COLO829 (cell line): ENCODE data around the gene ENTHD1.
"Not testable (repeated sequence)": the region's sequence is repeated elsewhere in the genome, so short reads cannot be mapped to it uniquely, and the experiment has no call there.

ENCODE experiments used
- DNase-seq: peaks from one replicate; pipeline ENCODE4 v3.0.0; 2012; ENCODE audit warnings: low spot score

The ENTHD1 gene

GRCh38 chr22:39897841-39898240, 4.3 kb upstream of the ENTHD1 start:
- DNase-seq = no peak

- no peak for DNase-seq
These were observed 2.9 kb upstream of the ENTHD1 start for GRCh38 chr22:39896313-39896996.

- no peak for DNase-seq
These were observed 2.1 kb upstream of the ENTHD1 start for GRCh38 chr22:39895682-39896081.

- DNase-seq = no peak
These were observed 1.1 kb upstream of the ENTHD1 start for GRCh38 chr22:39894554-39895092.

GRCh38 chr22:39889924-39890323, 3.6 kb downstream of the ENTHD1 start:
- not testable (repeated sequence) for DNase-seq

- no peak for DNase-seq
These were observed 10.5 kb downstream of the ENTHD1 start for GRCh38 chr22:39883057-39883456.

GRCh38 chr22:39880722-39881121, 12.8 kb downstream of the ENTHD1 start:
- no peak for DNase-seq

- no peak for DNase-seq
These were observed 16.3 kb downstream of the ENTHD1 start for GRCh38 chr22:39877079-39877845.

- DNase-seq = not testable (repeated sequence)
These were observed 18.2 kb downstream of the ENTHD1 start for GRCh38 chr22:39875176-39875885.

- no peak for DNase-seq
These were observed 19.6 kb downstream of the ENTHD1 start for GRCh38 chr22:39873965-39874364.

GRCh38 chr22:39872548-39872947, 21.0 kb downstream of the ENTHD1 start:
- no peak for DNase-seq

GRCh38 chr22:39871008-39871798, 22.4 kb downstream of the ENTHD1 start:
- DNase-seq = no peak

GRCh38 chr22:39869797-39870196, 23.8 kb downstream of the ENTHD1 start:
- not testable (repeated sequence) for DNase-seq

GRCh38 chr22:39868741-39869140, 24.8 kb downstream of the ENTHD1 start:
- no peak for DNase-seq

- no peak for DNase-seq
These were observed 33.5 kb downstream of the ENTHD1 start for GRCh38 chr22:39859903-39860588.

GRCh38 chr22:39856588-39856987, 37.0 kb downstream of the ENTHD1 start:
- no peak for DNase-seq

- no peak for DNase-seq
These were observed 40.8 kb downstream of the ENTHD1 start for GRCh38 chr22:39852799-39853198.

GRCh38 chr22:39851606-39852315, 41.8 kb downstream of the ENTHD1 start:
- DNase-seq = no peak

GRCh38 chr22:39847477-39847876, 46.1 kb downstream of the ENTHD1 start:
- no peak for DNase-seq

- DNase-seq = not testable (repeated sequence)
These were observed 47.0 kb downstream of the ENTHD1 start for GRCh38 chr22:39846539-39846938.

GRCh38 chr22:39845529-39845928, 48.0 kb downstream of the ENTHD1 start:
- DNase-seq = no peak
